ENCODE results near the gene SND1. TPM values are rescaled to one million over a fixed set of nuclear protein-coding genes. Genes with fewer than 3 reads are reported as not detected.
"Not testable (repeated sequence)": the region's sequence is repeated elsewhere in the genome, so short reads cannot be mapped to it uniquely, and the experiment has no call there.

The SND1 gene
- total RNA-seq, 1 donor from 2014 or later = 201 TPM

- DNase-seq (ENCODE audit: low read depth) = no peak
These were observed 445.3 kb downstream of the SND1 start for GRCh38 chr7:128097211-128097731.

- peak; percentile 40 for DNase-seq (ENCODE audit: low read depth)
These were observed 446.6 kb downstream of the SND1 start for GRCh38 chr7:128098629-128099028.

- DNase-seq (ENCODE audit: low read depth) = no peak
These were observed 447.2 kb downstream of the SND1 start for GRCh38 chr7:128099204-128099671.

- no peak for DNase-seq (ENCODE audit: low read depth)
These were observed 448.4 kb downstream of the SND1 start for GRCh38 chr7:128100225-128100948.

- no peak for DNase-seq (ENCODE audit: low read depth)
These were observed 449.1 kb downstream of the SND1 start for GRCh38 chr7:128100949-128101713.

GRCh38 chr7:128102490-128103291 is 450.7 kb downstream of the SND1 start:
- no peak for DNase-seq (ENCODE audit: low read depth)

- no peak for DNase-seq (ENCODE audit: low read depth)
These were observed 451.6 kb downstream of the SND1 start for GRCh38 chr7:128103498-128104107.

- no peak for DNase-seq (ENCODE audit: low read depth)
These were observed 452.2 kb downstream of the SND1 start for GRCh38 chr7:128104108-128104742.

GRCh38 chr7:128105228-128106022 is 453.4 kb downstream of the SND1 start:
- DNase-seq (ENCODE audit: low read depth) = no peak

- no peak for DNase-seq (ENCODE audit: low read depth)
These were observed 454.8 kb downstream of the SND1 start for GRCh38 chr7:128106821-128107220.

GRCh38 chr7:128107516-128107915 is 455.5 kb downstream of the SND1 start:
- DNase-seq (ENCODE audit: low read depth) = not testable (repeated sequence)

- no peak for DNase-seq (ENCODE audit: low read depth)
These were observed 456.1 kb downstream of the SND1 start for GRCh38 chr7:128108129-128108528.

GRCh38 chr7:128108641-128109423 is 456.8 kb downstream of the SND1 start:
- DNase-seq (ENCODE audit: low read depth) = no peak

GRCh38 chr7:128109424-128109969 is 457.5 kb downstream of the SND1 start:
- DNase-seq (ENCODE audit: low read depth) = not testable (repeated sequence)

- no peak for DNase-seq (ENCODE audit: low read depth)
These were observed 458.8 kb downstream of the SND1 start for GRCh38 chr7:128110641-128111364.

- no peak for DNase-seq (ENCODE audit: low read depth)
These were observed 460.2 kb downstream of the SND1 start for GRCh38 chr7:128112018-128112780.

GRCh38 chr7:128112781-128113221 is 460.8 kb downstream of the SND1 start:
- no peak for DNase-seq (ENCODE audit: low read depth)

- no peak for DNase-seq (ENCODE audit: low read depth)
These were observed 461.8 kb downstream of the SND1 start for GRCh38 chr7:128113839-128114238.
